ENCODE data around the gene TEX9.

DNA sequence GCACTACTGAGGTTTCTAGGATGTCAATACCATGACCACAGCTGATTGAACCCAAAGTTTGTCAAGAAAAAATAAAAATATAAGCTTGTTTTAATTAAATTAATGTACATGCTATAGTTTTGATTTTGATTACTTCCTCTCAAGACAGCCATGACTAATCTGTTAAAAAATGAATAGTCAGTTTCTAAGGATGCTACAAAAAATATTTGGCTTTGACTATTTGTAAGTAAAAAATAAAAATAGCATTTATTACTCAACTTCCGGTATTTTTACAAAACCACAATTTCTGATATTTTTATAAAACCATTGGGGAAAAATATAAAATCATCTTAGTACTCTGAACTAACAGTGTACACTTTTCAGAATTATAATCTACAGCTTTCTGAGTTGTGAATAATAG is 12.1 kb upstream of the TEX9 start:
- TF ChIP-seq GATA2 (IDR thresholded peaks at IDR 0.05; ENCODE audit: low read depth, low read length): no peak
- no peak for TF ChIP-seq GATA3 (IDR thresholded peaks at IDR 0.05; ENCODE audit: low read depth, low read length)
